ENCODE measurements around the gene MAD1L1.
"Not testable (repeated sequence)": the region's sequence is repeated elsewhere in the genome, so short reads cannot be mapped to it uniquely, and the experiment has no call there.

DNA sequence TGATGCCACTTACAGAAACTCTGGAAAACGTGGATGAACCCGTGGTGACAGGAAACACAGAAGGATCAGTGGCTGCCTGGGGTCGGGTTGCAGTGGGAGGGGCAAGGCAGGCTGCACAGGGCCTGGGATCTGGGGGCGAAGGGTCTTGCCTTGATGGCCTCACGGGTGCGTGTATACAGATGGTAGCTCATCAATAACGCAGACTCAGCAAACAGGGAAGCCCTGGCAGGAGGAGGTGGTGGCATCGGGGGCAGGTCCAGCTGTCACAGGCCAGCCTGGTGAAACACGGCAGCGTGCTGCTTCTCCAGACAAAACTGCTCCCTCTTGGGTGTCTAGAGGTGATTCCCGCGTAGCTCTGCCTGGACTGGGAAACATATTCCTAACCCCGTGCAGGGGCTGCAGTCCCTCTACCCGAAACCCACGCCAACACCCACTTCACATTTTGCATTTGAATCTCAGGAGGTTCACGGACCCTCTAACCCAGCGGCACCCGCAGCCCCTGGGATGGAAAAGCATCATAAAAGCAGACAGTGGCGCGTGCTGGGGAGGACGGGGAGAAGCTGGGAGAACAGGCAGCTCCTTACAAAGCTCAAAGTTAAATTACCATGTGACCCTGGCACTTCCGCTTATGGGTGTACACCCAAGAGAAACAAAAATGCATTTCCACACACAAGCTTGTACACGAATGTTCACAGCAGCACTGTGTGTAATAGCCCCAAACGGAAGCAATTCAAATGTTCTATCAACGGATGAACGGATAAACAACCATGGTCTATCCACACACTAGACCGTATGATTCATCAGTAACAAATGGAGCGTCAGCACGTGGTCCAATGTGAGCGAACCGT, 394.8 kb downstream of the MAD1L1 start:
- TF ChIP-seq POLR2A, POLR2AphosphoS5 (IDR thresholded peaks at IDR 0.05; ENCODE audit: low read depth, low read length): not testable (repeated sequence)
